VCaP (cell line): ENCODE measurements around the gene TRAF2.
A peak's percentile ranks its signal among the peaks of the same experiment; 100 is the strongest.

Experiments
- H3K27ac ChIP-seq: fragments of 450-650 bp; 2 replicates; pipeline ENCODE4 v1.5.1; 2017
- CTCF ChIP-seq: fragments of 450-650 bp; conservative IDR thresholded peaks from 2 replicates; pipeline ENCODE4 v1.5.1; 2017; ENCODE audit warnings: mild to moderate bottlenecking, moderate library complexity

TRAF2 gene

GRCh38 chr9:136922540-136922939 lies 36.2 kb downstream of the TRAF2 start:
- no peak for TF ChIP-seq CTCF
- no peak overlapping the region for H3K27ac ChIP-seq

- no peak overlapping the region for H3K27ac ChIP-seq
- no peak for TF ChIP-seq CTCF
These were observed 37.6 kb downstream of the TRAF2 start for GRCh38 chr9:136923881-136924280.

- no peak overlapping the region for H3K27ac ChIP-seq
- TF ChIP-seq CTCF: 0 out of 2 replicates have a peak, but pooled peaks have one; percentile 2
These were observed 39.3 kb downstream of the TRAF2 start for GRCh38 chr9:136925414-136926153.

DNA sequence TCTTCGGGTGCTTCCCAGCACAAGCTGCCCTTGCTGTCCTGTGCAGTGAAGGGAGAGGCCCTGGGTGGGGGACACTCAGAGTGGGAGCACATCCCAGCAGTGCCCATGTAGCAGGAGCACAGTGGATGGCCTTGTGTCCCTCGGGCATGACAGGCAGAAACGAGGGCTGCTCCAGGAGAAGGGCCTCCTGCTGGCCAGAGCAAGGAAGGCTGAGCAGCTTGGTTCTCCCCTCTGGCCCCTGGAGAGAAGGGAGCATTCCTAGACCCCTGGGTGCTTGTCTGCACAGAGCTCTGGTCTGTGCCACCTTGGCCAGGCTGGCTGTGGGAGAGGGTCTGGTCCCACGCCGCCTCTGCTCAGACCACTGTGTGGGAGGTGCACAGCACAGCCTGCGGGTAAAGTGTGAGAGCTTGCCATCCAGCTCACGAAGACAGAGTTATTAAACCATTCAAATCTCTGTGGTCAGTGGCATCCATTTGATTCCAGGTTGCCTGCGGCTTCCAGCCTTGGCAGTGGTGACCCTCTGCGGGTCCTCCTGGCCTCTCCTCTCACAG lies 39.9 kb downstream of the TRAF2 start:
- TF ChIP-seq CTCF: peak; percentile 20; the same call in 1 of the 2 replicates
- no peak overlapping the region for H3K27ac ChIP-seq

GRCh38 chr9:136926749-136927148 lies 40.4 kb downstream of the TRAF2 start:
- H3K27ac ChIP-seq: no peak overlapping the region
- no peak for TF ChIP-seq CTCF

DNA sequence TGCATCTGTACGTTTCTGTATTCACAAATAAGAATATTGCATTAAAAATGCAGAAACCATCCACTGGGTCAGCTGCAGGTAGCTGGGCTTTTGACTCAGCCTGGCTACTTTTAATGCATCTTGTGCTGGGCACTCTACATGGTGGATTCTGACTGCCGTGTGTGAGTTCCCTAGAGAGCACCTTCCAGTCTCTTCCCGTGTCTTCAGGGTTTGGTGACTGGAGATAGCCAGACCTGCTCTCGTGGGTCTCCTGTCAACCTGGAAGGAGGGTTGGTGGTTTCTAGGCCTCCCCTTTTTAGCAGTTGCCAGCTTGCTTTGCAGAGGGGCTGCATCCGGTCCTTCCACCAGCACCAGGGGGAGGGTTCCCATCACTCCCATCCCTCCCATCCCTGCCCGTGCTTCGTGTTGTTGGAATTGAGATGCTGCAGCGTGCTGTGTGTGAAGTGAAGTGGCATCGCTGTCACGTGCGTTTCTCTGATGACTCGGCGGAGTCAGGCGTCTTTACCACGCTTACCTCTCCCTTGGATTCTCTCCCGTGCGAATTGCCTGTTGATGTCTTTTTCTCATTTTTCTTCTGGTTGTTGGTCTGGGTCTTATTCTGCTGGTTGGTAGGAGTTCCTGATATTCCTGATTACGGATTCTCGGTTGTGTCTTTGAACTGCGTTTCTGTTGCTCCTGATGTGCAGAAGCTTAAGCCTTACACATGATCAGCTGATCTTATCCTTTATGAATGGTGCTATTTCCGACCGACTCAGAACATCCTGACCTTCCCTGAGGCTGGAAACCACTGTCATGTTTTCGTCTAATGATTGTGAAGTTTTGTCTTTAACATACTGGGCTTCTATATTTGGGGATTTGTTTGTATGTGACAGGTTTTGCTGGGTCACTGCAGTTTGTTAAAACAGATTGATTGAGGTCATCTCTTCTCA lies 41.3 kb downstream of the TRAF2 start:
- TF ChIP-seq CTCF: no peak
- H3K27ac ChIP-seq: peak overlapping the region; percentile 30; the same call in 1 of the 2 replicates

DNA sequence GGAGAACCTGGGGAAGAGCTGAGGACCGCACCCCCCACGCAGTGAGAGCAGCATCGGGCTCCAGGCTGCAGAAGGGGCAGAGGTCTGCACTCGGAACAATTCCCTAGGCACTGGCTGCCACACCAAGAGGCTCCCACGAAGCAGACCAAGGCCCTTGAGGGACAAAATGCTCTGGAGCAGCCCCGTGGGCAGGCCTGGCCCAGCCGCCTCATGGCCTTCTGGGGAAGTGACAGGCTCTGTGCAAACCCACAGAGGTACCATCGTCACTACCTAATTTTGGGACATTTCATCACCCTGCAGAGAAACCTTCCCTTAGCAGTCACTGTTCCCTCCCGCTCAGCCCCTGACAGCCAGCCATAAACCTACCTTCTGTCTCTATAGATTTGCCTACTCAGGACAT lies 42.3 kb downstream of the TRAF2 start:
- no peak for TF ChIP-seq CTCF
- peak overlapping the region; percentile 30 for H3K27ac ChIP-seq
